Measurements from ENCODE around the gene STRADA.

GRCh38 chr17:63773272-63774140 lies 31.9 kb upstream of the STRADA start, which contains the start of gene CCDC47:
- TF ChIP-seq EZH2 (IDR thresholded peaks at IDR 0.05; ENCODE audit: borderline replicate concordance, low read depth, low read length, poor library complexity, severe bottlenecking), result no peak
- TF ChIP-seq CTCF (conservative IDR thresholded peaks at IDR 0.05; ENCODE audit: low read depth, low read length), result no peak
